GM06990 (cell line): ENCODE data around the gene CLEC2L.

Source experiments
- DNase-seq: peaks from one replicate; pipeline ENCODE4 v3.0.0-alpha.2; 2011; ENCODE audit not compliant: insufficient read length; ENCODE audit errors: extremely low read depth
- H3K27me3 ChIP-seq: replicated peaks from 2 replicates; pipeline ENCODE4 v1.6.0; 2011; ENCODE audit warnings: low read length; ENCODE audit not compliant: control insufficient read depth, insufficient read depth
- H3K36me3 ChIP-seq: 2 replicates; pipeline ENCODE4 v1.5.1; 2011; ENCODE audit warnings: low read length; ENCODE audit not compliant: control insufficient read depth, insufficient read depth
- H3K4me3 ChIP-seq: replicated peaks from 2 replicates; pipeline ENCODE4 v1.5.1; 2011; ENCODE audit warnings: low read depth, mild to moderate bottlenecking, control low read depth, low read length
- CTCF ChIP-seq: IDR thresholded peaks from 2 replicates; pipeline ENCODE4 v1.5.1; 2011; ENCODE audit warnings: low read length, control low read depth, mild to moderate bottlenecking, inconsistent platforms; ENCODE audit not compliant: insufficient read depth, poor library complexity, severe bottlenecking

CLEC2L gene

GRCh38 chr7:139531094-139531493, 7.6 kb downstream of the CLEC2L start:
- H3K27me3 ChIP-seq: no peaks in the 10 kb centered on the region
- no peaks in the 10 kb centered on the region for H3K36me3 ChIP-seq
- TF ChIP-seq CTCF: no peak
- DNase-seq: no peak
- no peak overlapping the region for H3K4me3 ChIP-seq

- Histone ChIP-seq H3K27me3 (no peaks in the 10 kb centered on the region), H3K36me3 (no peaks in the 10 kb centered on the region), H3K4me3 (no peak overlapping the region)
- TF ChIP-seq CTCF: no peak
- DNase-seq: no peak
These were observed 9.2 kb downstream of the CLEC2L start for GRCh38 chr7:139532636-139533155.

- Histone ChIP-seq H3K36me3 (no peaks in the 10 kb centered on the region), H3K4me3 (no peak overlapping the region), H3K27me3 (no peaks in the 10 kb centered on the region)
- TF ChIP-seq CTCF: no peak
- DNase-seq: no peak
These were observed 10.6 kb downstream of the CLEC2L start for GRCh38 chr7:139534096-139534495.

- DNase-seq: no peak
- no peak overlapping the region for H3K4me3 ChIP-seq
- TF ChIP-seq CTCF: no peak
- H3K36me3 ChIP-seq: no peaks in the 10 kb centered on the region
- H3K27me3 ChIP-seq: no peaks in the 10 kb centered on the region
These were observed 11.6 kb downstream of the CLEC2L start for GRCh38 chr7:139534966-139535651.

GRCh38 chr7:139536152-139536551, 12.7 kb downstream of the CLEC2L start:
- H3K36me3 ChIP-seq: no peaks in the 10 kb centered on the region
- H3K4me3 ChIP-seq: no peak overlapping the region
- no peaks in the 10 kb centered on the region for H3K27me3 ChIP-seq
- no peak for DNase-seq
- TF ChIP-seq CTCF: no peak
